H1 (cell line): Measurements from ENCODE around the gene IL1RAPL1.

ENCODE experiments used
- ATF2 ChIP-seq: IDR thresholded peaks from 2 replicates; pipeline ENCODE4 v1.6.1; 2012; ENCODE audit warnings: low read length, inconsistent platforms
- CTCF ChIP-seq, 3 experiments: IDR thresholded peaks; 1 replicate in 2 of 3; 2 replicates in 1 of 3; pipeline versions ENCODE4 v1.5.1 to v1.6.1; 2011; ENCODE audit warnings: low read length in 3 of 3, mild to moderate bottlenecking in 3 of 3, inconsistent platforms in 2 of 3, low read depth in 1 of 3, moderate library complexity in 1 of 3; ENCODE audit not compliant: insufficient read depth in 1 of 3; ENCODE audit errors: control extremely low read depth in 1 of 3
- EZH2 ChIP-seq: fragments of 200-600 bp; sonication (generic); IDR thresholded peaks from 2 replicates; pipeline ENCODE4 v1.7.1; 2012; ENCODE audit warnings: low read depth, mild to moderate bottlenecking, moderate library complexity, low read length, inconsistent platforms; ENCODE audit not compliant: severe bottlenecking
- POLR2AphosphoS5 ChIP-seq: IDR thresholded peaks from 2 replicates; pipeline ENCODE4 v1.6.1; 2011; ENCODE audit warnings: low read depth, low read length

GRCh38 chrX:29225670-29226069, 638.4 kb downstream of the IL1RAPL1 start:
- TF ChIP-seq EZH2 = no peak
- TF ChIP-seq CTCF (IDR thresholded peaks at IDR 0.05; ENCODE audit: control extremely low read depth in 1 of 3, insufficient read depth in 1 of 3, low read depth in 1 of 3, low read length in 3 of 3) = no peak
- no peak for TF ChIP-seq ATF2
- TF ChIP-seq POLR2AphosphoS5 = peak; percentile 97
